Parathyroid adenoma (tissue), 2 donors: ENCODE data around the gene NAALADL2.

Experiments used
- H2AFZ ChIP-seq: fragments of 300-600 bp; sonication (generic); one replicate; pipeline ENCODE4 v1.7.0; 2017; ENCODE audit warnings: antibody characterized with exemption, mild to moderate bottlenecking
- H3K27ac ChIP-seq: fragments of 300-600 bp; sonication (generic); one replicate; pipeline ENCODE4 v1.7.0; 2017
- H3K27me3 ChIP-seq: fragments of 300-600 bp; sonication (generic); one replicate; pipeline ENCODE4 v1.7.0; 2017; ENCODE audit warnings: low read length; ENCODE audit not compliant: control insufficient read depth, insufficient read depth
- H3K36me3 ChIP-seq: fragments of 300-600 bp; sonication (generic); one replicate; pipeline ENCODE4 v1.7.0; 2017; ENCODE audit warnings: low read length; ENCODE audit not compliant: control insufficient read depth, insufficient read depth
- H3K4me1 ChIP-seq: fragments of 300-600 bp; sonication (generic); one replicate; pipeline ENCODE4 v1.7.0; 2017; ENCODE audit warnings: control low read depth
- H3K4me2 ChIP-seq: fragments of 300-600 bp; sonication (generic); one replicate; pipeline ENCODE4 v1.7.0; 2017; ENCODE audit warnings: low read length
- H3K4me3 ChIP-seq: fragments of 300-600 bp; sonication (generic); one replicate; pipeline ENCODE4 v1.7.0; 2017; ENCODE audit warnings: low read depth, low read length
- H3K79me2 ChIP-seq: fragments of 300-600 bp; sonication (generic); one replicate; pipeline ENCODE4 v1.7.0; 2017; ENCODE audit warnings: control low read depth
- H3K9ac ChIP-seq: fragments of 300-600 bp; sonication (generic); one replicate; pipeline ENCODE4 v1.7.0; 2017; ENCODE audit warnings: mild to moderate bottlenecking
- H3K9me3 ChIP-seq: fragments of 300-600 bp; sonication (generic); one replicate; pipeline ENCODE4 v1.7.0; 2017; ENCODE audit warnings: low read length; ENCODE audit not compliant: control insufficient read depth
- TF ChIP-seq, protein P1 (sequence below): fragments of 300-600 bp; sonication (generic); IDR thresholded peaks from one replicate; pipeline ENCODE4 v1.7.0; 2017; ENCODE audit warnings: antibody characterized with exemption, mild to moderate bottlenecking
- donor health status: primary hyperparathyroidism.

NAALADL2 gene

DNA sequence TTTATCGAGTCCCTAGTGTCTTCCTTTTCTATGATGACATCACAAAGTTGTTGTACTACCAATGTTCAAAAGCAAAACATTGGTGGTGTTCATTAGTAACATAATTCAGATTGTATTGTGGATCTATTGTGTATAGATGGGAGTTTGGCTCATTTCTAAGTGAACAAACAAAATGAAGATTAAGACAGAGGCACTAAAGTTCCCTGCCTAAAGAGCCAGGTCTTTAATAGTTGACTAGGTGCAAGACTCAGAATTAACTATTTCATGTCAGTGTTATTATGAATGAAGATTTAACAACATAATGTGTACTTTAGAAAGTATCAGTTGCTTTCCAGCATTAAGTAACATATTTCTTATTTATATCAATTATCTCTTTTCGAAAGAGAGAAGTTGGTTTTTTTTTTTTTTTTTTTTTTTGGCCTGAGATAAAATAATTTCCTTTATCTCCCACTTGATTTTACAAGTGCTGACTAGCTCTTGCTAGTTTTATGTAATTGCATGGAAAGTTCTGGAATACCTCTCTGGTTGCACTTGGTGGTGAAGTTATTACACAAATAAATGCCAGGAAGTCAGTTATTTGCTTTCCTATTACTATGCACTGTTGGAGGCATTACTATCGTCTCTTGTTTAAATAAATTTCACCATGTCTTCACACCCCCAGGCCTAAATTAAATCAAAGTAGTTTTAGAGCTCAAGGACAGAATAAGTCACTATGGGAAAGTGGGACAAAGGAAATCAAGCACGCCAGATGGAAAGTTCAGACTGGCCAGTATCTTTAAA is 48.7 kb downstream of the NAALADL2 start:
- Histone ChIP-seq H3K4me3 (no peak overlapping the region), H3K79me2 (no peaks in the 10 kb centered on the region), H3K27ac (no peak overlapping the region), H2AFZ (no peak overlapping the region), H3K9me3 (no peaks in the 10 kb centered on the region), H3K27me3 (no peaks in the 10 kb centered on the region), H3K4me1 (no peaks in the 10 kb centered on the region), H3K9ac (no peak overlapping the region), H3K36me3 (no peaks in the 10 kb centered on the region), H3K4me2 (no peak overlapping the region)
- TF ChIP-seq, protein P1, sequence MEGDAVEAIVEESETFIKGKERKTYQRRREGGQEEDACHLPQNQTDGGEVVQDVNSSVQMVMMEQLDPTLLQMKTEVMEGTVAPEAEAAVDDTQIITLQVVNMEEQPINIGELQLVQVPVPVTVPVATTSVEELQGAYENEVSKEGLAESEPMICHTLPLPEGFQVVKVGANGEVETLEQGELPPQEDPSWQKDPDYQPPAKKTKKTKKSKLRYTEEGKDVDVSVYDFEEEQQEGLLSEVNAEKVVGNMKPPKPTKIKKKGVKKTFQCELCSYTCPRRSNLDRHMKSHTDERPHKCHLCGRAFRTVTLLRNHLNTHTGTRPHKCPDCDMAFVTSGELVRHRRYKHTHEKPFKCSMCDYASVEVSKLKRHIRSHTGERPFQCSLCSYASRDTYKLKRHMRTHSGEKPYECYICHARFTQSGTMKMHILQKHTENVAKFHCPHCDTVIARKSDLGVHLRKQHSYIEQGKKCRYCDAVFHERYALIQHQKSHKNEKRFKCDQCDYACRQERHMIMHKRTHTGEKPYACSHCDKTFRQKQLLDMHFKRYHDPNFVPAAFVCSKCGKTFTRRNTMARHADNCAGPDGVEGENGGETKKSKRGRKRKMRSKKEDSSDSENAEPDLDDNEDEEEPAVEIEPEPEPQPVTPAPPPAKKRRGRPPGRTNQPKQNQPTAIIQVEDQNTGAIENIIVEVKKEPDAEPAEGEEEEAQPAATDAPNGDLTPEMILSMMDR: no peak

DNA sequence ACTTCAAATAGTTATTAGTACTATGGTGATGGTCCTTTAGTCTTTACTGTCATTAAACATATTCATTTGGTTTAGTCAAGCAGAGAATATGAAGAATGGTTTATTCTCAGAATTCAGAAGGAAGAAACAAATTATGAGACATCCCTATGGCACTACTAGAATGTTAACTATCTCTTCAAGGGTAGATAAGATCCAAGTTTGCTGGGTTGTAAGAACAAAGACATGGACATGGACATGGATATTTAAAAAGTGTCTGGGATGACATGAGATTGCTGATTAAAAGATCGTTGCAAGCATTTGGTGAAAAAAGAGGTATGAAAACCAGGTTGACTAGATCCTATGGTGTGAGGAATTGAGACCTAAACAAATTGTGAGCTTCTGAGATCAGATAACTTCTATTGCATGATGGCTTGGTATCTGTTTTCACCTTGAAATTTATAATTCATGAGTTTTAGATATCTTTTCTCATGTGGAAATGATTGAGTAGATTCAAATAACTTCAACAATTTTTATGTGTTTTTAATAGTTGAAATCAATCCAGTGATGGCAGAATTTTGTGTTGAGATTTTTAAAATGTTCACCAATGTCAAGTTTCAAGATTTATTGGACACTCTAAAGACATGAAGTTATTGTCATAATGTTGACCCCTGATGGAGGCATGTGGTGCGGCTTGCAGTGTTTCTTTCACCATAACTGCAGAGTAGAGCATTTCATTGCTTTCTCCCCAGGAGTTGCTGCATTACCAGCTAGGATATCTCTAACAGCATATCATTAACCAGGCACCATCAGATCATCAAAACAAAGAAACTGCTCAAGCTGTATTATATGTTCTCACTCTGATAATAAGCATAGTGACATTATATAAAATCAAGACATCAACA is 72.6 kb downstream of the NAALADL2 start:
- H3K4me3 ChIP-seq: no peak overlapping the region
- no peak overlapping the region for H3K4me2 ChIP-seq
- TF ChIP-seq, protein P1: no peak
- H2AFZ ChIP-seq: no peak overlapping the region
- no peaks in the 10 kb centered on the region for H3K27me3 ChIP-seq
- no peak overlapping the region for H3K27ac ChIP-seq
- H3K9ac ChIP-seq: no peak overlapping the region
- no peaks in the 10 kb centered on the region for H3K4me1 ChIP-seq
- no peaks in the 10 kb centered on the region for H3K9me3 ChIP-seq
- H3K36me3 ChIP-seq: no peaks in the 10 kb centered on the region
- no peaks in the 10 kb centered on the region for H3K79me2 ChIP-seq

DNA sequence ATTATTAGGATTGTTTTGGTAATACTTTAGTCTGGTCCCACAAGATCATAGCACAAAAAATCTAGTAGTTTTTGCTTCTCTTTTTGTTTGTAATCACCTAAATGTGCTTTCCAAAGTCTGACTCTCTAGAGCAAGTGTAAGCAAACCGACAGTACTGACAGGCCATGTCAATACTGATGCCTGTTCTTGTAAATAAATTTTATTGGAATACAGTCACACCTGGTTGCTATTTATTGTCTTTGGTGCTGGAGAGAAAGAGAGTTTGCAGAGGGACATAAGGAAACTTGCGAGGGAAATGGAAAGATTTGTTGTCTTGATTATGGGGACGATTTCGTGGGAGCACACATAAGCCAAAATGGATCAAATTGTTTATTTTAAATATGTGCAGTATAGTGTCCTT is 77.5 kb downstream of the NAALADL2 start:
- Histone ChIP-seq H3K27ac (no peak overlapping the region), H3K4me2 (no peak overlapping the region), H3K27me3 (no peaks in the 10 kb centered on the region), H3K9ac (no peak overlapping the region), H3K9me3 (no peaks in the 10 kb centered on the region), H3K79me2 (no peaks in the 10 kb centered on the region), H3K4me1 (no peaks in the 10 kb centered on the region), H3K36me3 (no peaks in the 10 kb centered on the region), H3K4me3 (no peak overlapping the region), H2AFZ (no peak overlapping the region)
- TF ChIP-seq, protein P1: no peak

DNA sequence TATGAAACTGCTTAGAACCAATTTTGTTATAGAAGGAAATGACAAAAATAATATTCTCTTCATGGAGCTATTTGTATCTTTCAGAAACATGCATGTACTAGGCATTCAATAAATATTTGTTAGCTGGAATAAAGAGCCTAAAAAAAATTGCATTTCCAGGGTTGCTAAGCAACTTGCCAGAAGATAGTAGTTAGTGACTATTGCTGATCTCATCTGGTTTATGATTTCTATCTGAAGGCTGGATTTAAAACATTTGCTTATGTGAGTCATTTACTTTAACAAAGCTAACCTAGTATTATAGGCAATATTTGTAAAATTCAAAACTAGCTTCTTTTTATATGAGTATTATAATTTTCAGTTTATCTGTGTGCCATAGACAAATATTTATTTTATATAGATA is 78.3 kb downstream of the NAALADL2 start:
- no peaks in the 10 kb centered on the region for H3K4me1 ChIP-seq
- H3K9me3 ChIP-seq: no peaks in the 10 kb centered on the region

More for the DNA sequence above, 78.3 kb downstream of the NAALADL2 start:
- H3K9ac ChIP-seq: no peak overlapping the region
- peak overlapping the region; percentile 6 for H3K4me2 ChIP-seq
- no peak overlapping the region for H3K4me3 ChIP-seq
- no peak overlapping the region for H3K27ac ChIP-seq
- no peak overlapping the region for H2AFZ ChIP-seq
- TF ChIP-seq, protein P1: no peak
- H3K36me3 ChIP-seq: no peaks in the 10 kb centered on the region
- no peaks in the 10 kb centered on the region for H3K27me3 ChIP-seq
- H3K79me2 ChIP-seq: no peaks in the 10 kb centered on the region
